Measurements from ENCODE around the gene SMYD1.

DNA sequence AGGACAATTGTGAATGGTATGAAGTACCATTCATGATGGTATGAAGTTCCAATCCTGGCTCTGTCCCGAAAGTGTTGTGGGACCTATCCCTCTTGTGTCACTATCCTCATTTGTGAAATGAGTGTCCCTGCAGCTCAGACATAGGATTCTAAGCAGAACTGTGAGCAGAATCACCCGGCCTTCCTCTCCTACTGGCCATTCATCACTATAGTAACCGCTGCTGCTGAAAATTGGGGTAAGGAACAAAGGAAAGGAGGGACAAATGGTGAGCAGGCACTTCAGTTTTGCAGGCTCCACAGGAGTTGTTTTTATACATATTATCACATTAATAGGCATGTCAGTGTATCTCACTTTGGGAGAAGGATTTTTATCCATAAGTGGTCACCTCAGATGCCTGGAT, 27.4 kb downstream of the SMYD1 start:
- TF ChIP-seq, protein P1, sequence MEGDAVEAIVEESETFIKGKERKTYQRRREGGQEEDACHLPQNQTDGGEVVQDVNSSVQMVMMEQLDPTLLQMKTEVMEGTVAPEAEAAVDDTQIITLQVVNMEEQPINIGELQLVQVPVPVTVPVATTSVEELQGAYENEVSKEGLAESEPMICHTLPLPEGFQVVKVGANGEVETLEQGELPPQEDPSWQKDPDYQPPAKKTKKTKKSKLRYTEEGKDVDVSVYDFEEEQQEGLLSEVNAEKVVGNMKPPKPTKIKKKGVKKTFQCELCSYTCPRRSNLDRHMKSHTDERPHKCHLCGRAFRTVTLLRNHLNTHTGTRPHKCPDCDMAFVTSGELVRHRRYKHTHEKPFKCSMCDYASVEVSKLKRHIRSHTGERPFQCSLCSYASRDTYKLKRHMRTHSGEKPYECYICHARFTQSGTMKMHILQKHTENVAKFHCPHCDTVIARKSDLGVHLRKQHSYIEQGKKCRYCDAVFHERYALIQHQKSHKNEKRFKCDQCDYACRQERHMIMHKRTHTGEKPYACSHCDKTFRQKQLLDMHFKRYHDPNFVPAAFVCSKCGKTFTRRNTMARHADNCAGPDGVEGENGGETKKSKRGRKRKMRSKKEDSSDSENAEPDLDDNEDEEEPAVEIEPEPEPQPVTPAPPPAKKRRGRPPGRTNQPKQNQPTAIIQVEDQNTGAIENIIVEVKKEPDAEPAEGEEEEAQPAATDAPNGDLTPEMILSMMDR (conservative IDR thresholded peaks at IDR 0.05) = no peak
- TF ChIP-seq EZH2 (IDR thresholded peaks at IDR 0.05; ENCODE audit: low read depth) = no peak
